Peyer's patch (tissue), 4 donors: ENCODE data around the gene FAAP24. TPM values are rescaled to one million over a fixed set of nuclear protein-coding genes. Genes with fewer than 3 reads are reported as not detected.
"Not testable (repeated sequence)": the region's sequence is repeated elsewhere in the genome, so short reads cannot be mapped to it uniquely, and the experiment has no call there.

Source experiments
- DNase-seq, 3 donors: peaks; one replicate each; pipeline ENCODE4 v3.0.0-alpha.2; 2017 to 2019
- H3K27ac ChIP-seq, 4 donors: fragments of 200-600 bp; sonication (generic); one replicate each; pipeline ENCODE4 v1.5.1; 2016 to 2019
- H3K27me3 ChIP-seq, 2 donors: fragments of 200-600 bp; sonication (generic); one replicate each; pipeline ENCODE4 v1.5.1; 2019
- H3K36me3 ChIP-seq, 3 donors: fragments of 200-600 bp; sonication (generic); one replicate each; pipeline ENCODE4 v1.5.1; 2016 to 2019
- H3K4me1 ChIP-seq, 4 donors: fragments of 200-600 bp; sonication (generic); one replicate each; pipeline ENCODE4 v1.5.1; 2016 to 2019
- H3K4me3 ChIP-seq, 4 donors: fragments of 200-600 bp; sonication (generic); 1 replicate in 3 of 4; 2 replicates in 1 of 4; pipeline ENCODE4 v1.5.1; 2016 to 2019; ENCODE audit warnings: mild to moderate bottlenecking in 1 of 4
- H3K9me3 ChIP-seq, 4 donors: fragments of 200-600 bp; sonication (generic); one replicate each; pipeline ENCODE4 v1.5.1; 2016 to 2019; ENCODE audit warnings: mild to moderate bottlenecking in 1 of 4
- POLR2A ChIP-seq, 2 donors: fragments of 450-650 bp; IDR thresholded peaks; one replicate each; pipeline ENCODE4 v1.5.1; 2017; ENCODE audit warnings: antibody characterized with exemption in 2 of 2, mild to moderate bottlenecking in 2 of 2, moderate library complexity in 2 of 2
- total RNA-seq, 4 donors: library from RNA; depleted of rRNA; stranded (reverse); fragments of >200 nt; gene quantifications; one replicate each; pipeline ENCODE4 v1.1.0, GENCODE V29; 2016
- TF ChIP-seq, protein P1 (sequence below), 6 experiments: fragments of 450-650 bp in 4 of 6; fragments of 200-600 bp in 2 of 6; sonication (generic) in 1 of 6; IDR thresholded peaks; one replicate each; pipeline ENCODE4 v1.5.1; 2017 to 2019; ENCODE audit warnings: antibody characterized with exemption in 6 of 6, mild to moderate bottlenecking in 3 of 6, moderate library complexity in 1 of 6

FAAP24 gene
- total RNA-seq, 4 donors from 2014 or later: 1.3 to 5.6 (median 3.6) TPM; not detected in 1

DNA sequence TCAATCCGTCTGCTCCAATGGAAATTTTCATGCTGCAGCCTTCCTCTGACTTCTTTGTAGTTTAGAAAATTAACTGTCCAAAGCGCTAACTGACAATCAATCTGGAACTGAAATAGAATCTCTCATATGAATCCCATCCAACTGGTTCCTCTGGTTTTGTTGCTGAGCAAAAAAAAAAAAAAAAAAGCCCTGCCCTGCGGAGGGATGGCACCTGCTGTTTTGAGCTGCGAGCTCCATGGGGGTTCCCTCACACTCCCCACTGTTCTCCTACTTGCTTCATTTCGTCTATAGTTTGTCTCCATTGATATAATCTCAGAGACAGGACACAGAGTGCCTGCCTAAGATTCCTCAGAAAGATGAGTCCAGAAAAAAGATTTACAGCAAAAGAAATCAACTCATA lies 33.4 kb downstream of the FAAP24 start:
- Histone ChIP-seq H3K9me3 (no peaks in the 10 kb centered on the region), H3K4me1 (no peaks in the 10 kb centered on the region), H3K4me3 (no peak overlapping the region), H3K36me3 (peaks cover 0 to 44% (median 0%) of the 10 kb centered on the region in 3 donors), H3K27ac (no peak overlapping the region), H3K27me3 (no peaks in the 10 kb centered on the region)
- no peak for TF ChIP-seq POLR2A (IDR thresholded peaks at IDR 0.05)
- TF ChIP-seq, protein P1, sequence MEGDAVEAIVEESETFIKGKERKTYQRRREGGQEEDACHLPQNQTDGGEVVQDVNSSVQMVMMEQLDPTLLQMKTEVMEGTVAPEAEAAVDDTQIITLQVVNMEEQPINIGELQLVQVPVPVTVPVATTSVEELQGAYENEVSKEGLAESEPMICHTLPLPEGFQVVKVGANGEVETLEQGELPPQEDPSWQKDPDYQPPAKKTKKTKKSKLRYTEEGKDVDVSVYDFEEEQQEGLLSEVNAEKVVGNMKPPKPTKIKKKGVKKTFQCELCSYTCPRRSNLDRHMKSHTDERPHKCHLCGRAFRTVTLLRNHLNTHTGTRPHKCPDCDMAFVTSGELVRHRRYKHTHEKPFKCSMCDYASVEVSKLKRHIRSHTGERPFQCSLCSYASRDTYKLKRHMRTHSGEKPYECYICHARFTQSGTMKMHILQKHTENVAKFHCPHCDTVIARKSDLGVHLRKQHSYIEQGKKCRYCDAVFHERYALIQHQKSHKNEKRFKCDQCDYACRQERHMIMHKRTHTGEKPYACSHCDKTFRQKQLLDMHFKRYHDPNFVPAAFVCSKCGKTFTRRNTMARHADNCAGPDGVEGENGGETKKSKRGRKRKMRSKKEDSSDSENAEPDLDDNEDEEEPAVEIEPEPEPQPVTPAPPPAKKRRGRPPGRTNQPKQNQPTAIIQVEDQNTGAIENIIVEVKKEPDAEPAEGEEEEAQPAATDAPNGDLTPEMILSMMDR (IDR thresholded peaks at IDR 0.05): no peak
- DNase-seq: no peak

DNA sequence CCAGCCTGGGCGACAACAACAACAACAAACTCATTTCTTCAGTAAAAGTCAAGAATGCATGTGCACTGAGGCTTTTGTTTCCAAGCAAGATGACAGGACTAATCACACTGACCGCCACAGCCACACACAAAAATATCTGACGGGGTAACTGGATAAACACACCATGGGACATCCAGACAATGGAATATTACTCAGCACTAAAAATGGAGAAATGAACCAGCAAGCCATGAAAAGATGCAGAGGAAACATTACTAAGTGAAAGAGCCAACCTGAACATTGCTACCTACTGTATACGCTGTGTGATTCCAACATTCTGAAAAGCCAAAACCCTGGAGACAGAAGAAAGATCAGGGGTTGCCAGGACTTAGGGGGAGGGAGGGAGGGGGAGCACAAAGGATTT lies 36.7 kb downstream of the FAAP24 start:
- H3K36me3 ChIP-seq: peaks cover 0 to 39% (median 0%) of the 10 kb centered on the region in 3 donors
- no peaks in the 10 kb centered on the region for H3K9me3 ChIP-seq
- no peak for TF ChIP-seq POLR2A (IDR thresholded peaks at IDR 0.05)
- TF ChIP-seq, protein P1 (IDR thresholded peaks at IDR 0.05): no peak

DNA sequence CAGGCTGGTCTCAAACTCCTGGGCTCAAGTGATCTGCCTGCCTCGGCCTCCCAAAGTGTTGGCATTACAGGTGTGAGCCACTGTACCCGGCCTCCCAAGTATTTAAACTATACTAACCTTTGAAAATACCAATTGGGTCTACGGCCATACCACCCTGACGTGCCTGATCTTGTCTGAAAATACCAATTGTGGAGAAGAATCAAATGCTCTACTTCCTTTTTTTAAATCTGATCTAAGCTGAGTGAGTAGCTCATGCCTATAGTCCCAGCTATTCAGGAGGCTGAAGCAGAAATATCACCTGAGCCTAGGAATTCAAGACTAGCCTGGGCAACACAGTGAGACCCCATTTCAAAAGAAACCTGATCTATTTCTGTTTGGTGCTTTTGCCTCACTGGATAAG lies 38.8 kb downstream of the FAAP24 start:
- H3K4me1 ChIP-seq, H3K4me3 ChIP-seq, H3K9me3 ChIP-seq, H3K27ac ChIP-seq, H3K27me3 ChIP-seq, DNase-seq: not testable (repeated sequence)
- H3K36me3 ChIP-seq: peaks cover 0 to 32% (median 0%) of the 10 kb centered on the region in 3 donors

More for the DNA sequence above, 36.7 kb downstream of the FAAP24 start:
- H3K27me3 ChIP-seq: no peaks in the 10 kb centered on the region
- H3K4me1 ChIP-seq: no peaks in the 10 kb centered on the region
- no peak overlapping the region for H3K27ac ChIP-seq
- H3K4me3 ChIP-seq: no peak overlapping the region
- DNase-seq: no peak

DNA sequence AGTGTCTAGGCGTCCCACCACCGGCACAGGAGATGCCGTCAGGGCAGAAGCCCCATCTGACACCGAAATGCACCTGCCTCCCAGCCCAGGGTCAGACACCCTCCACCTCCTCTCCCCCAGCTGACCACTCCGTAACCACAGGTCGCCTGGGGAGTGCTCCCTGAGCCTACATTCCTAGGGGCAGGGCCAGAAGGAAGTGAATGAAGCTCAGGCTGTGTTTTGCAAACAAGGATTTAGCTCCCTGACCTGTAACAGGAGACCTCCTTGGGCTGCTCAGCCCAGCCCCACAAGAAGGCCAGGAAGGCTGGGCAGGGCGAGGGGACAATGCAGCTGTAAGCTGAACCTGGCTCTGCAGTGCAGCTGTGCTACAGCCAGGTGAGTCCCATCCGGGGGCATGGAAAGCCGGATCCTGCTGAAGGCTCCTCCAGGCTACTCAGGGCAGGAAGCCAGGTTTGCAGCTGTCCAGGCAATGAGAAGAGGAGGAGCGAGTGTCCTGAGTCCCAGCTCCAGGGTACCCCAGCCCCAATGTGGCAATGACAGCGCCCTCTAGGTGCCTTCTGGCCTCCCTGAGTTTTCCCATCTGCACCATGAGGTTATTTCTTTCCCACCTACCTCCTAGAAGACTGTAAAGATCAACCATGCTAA lies 50.6 kb downstream of the FAAP24 start:
- DNase-seq: no peak
- no peaks in the 10 kb centered on the region for H3K4me1 ChIP-seq
- peaks cover 0 to 15% (median 0%) of the 10 kb centered on the region in 3 donors for H3K36me3 ChIP-seq
- no peak overlapping the region for H3K4me3 ChIP-seq
- H3K27me3 ChIP-seq: no peaks in the 10 kb centered on the region
- no peak overlapping the region for H3K27ac ChIP-seq
- H3K9me3 ChIP-seq: no peaks in the 10 kb centered on the region
- no peak for TF ChIP-seq POLR2A (IDR thresholded peaks at IDR 0.05)
- TF ChIP-seq, protein P1 (IDR thresholded peaks at IDR 0.05): no peak

DNA sequence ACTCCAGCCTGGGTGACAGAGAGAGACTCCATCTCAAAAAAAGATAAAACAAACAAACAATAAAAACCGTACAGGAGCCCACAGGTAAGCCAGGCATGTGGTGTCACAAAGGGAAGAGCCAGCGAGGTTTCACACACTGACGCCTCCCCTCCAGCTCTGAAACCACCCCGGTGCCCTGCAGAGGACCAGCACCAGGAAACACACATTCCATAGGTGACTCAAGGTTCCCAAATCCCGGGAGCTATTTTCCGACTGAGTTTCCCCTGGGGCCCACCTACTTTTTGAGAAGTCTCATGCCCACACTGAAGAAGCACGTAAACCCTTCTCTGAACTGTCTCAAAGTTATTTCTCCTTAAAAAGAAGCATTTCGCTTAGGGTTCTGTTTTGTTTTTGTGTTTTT lies 52.4 kb downstream of the FAAP24 start:
- Histone ChIP-seq H3K9me3 (no peaks in the 10 kb centered on the region), H3K36me3 (peaks cover 0 to 7% (median 0%) of the 10 kb centered on the region in 3 donors), H3K27ac (no peak overlapping the region), H3K27me3 (no peaks in the 10 kb centered on the region), H3K4me1 (no peaks in the 10 kb centered on the region), H3K4me3 (no peak overlapping the region)
- DNase-seq: no peak
- no peak for TF ChIP-seq POLR2A (IDR thresholded peaks at IDR 0.05)
- TF ChIP-seq, protein P1 (IDR thresholded peaks at IDR 0.05): no peak

DNA sequence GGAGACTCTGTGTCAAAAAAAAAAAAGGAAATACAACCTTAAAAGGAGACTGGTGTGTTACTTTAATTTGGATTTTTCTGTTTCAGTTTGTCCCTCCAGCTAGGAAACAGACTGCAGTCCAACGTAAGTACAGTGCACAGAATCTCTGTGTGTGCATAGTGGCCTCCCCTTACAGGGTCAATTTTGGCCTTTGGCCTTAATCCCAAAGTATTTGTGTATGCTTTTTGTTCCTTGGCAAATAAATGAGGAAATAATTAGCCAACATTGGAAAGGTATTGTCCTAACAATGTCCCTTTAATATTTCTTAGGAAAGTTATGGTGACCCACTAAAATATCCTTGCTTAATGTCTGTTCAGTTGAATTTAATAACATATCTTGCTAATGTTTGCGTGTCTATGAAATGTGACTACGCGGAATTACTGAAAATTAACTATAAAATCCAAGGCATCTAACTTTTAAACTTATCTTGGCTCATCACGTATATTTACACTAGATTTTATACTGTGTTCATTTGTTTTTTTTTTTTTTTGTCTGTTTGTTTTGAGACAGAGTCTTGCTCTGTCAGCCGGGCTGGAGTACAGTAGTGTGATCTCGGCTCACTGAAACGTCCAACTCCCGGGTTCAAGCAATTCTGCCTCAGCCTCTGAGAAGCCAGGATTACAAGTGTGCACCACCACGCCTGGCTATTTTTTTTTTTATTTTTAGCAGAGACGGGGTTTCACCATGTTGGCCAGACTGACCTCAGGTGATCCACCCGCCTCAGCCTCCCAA lies 53.6 kb downstream of the FAAP24 start:
- H3K27me3 ChIP-seq, H3K9me3 ChIP-seq, H3K27ac ChIP-seq, H3K4me1 ChIP-seq, DNase-seq, H3K36me3 ChIP-seq, H3K4me3 ChIP-seq: not testable (repeated sequence)

DNA sequence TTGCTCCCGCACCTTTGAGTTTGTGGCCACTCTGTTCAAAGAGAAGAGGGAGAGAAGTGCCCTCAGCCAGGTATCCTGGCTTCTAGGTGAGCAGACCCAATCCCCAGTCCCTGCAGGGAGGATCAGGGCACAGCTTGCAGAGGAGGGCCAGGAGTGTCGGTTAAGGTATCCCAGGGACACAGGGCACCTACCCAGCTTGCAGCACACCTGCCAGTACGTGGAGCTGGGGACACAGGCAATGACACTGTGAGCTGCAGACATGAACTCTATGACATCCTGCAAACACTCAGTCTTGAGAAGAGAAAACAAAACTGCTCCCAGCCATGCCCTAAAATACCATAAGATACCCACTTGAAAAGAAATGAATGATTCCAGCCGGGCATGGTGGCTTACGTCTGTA lies 54.6 kb downstream of the FAAP24 start:
- not testable (repeated sequence) for H3K4me3 ChIP-seq, H3K27me3 ChIP-seq, DNase-seq, H3K9me3 ChIP-seq, H3K4me1 ChIP-seq, H3K27ac ChIP-seq, H3K36me3 ChIP-seq
